Right lobe of liver (tissue), 4 donors: ENCODE data around the gene IDI1.

Experiments
- POLR2A ChIP-seq: fragments of 450-650 bp; IDR thresholded peaks from one replicate; pipeline ENCODE4 v1.6.1; 2017; ENCODE audit warnings: antibody characterized with exemption, mild to moderate bottlenecking
- TF ChIP-seq, protein P1 (sequence below), 4 donors: fragments of 200-600 bp in 3 of 4; fragments of 450-650 bp in 1 of 4; IDR thresholded peaks; one replicate each; pipeline versions ENCODE4 v1.5.1 to v1.8.0; 2016 to 2022; ENCODE audit warnings: antibody characterized with exemption in 4 of 4, mild to moderate bottlenecking in 2 of 4
- donor health status: DM: no; HTN: no; CAD: no.
- donor health status: DM: no; HTN: no; CAD: no.
- donor health status: DM: no; HTN: yes; CAD: no.

- TF ChIP-seq, protein P1, sequence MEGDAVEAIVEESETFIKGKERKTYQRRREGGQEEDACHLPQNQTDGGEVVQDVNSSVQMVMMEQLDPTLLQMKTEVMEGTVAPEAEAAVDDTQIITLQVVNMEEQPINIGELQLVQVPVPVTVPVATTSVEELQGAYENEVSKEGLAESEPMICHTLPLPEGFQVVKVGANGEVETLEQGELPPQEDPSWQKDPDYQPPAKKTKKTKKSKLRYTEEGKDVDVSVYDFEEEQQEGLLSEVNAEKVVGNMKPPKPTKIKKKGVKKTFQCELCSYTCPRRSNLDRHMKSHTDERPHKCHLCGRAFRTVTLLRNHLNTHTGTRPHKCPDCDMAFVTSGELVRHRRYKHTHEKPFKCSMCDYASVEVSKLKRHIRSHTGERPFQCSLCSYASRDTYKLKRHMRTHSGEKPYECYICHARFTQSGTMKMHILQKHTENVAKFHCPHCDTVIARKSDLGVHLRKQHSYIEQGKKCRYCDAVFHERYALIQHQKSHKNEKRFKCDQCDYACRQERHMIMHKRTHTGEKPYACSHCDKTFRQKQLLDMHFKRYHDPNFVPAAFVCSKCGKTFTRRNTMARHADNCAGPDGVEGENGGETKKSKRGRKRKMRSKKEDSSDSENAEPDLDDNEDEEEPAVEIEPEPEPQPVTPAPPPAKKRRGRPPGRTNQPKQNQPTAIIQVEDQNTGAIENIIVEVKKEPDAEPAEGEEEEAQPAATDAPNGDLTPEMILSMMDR (IDR thresholded peaks at IDR 0.05) = no peak
- no peak for TF ChIP-seq POLR2A
These were observed 25.3 kb upstream of the IDI1 start for GRCh38 chr10:1074052-1074747.
